MM.1S (cell line): ENCODE measurements around the gene PPA1.

ENCODE experiments used
- EZH2 ChIP-seq: fragments of 300-600 bp; sonication (generic); optimal IDR thresholded peaks from 2 replicates; pipeline ENCODE3; 2017; ENCODE audit warnings: low read depth, mild to moderate bottlenecking, antibody characterized with exemption, low read length, mixed read lengths
- EZH2phosphoT487 ChIP-seq: fragments of 300-600 bp; sonication (generic); IDR thresholded peaks from 2 replicates; pipeline ENCODE4 v1.6.1; 2018; ENCODE audit warnings: antibody characterized with exemption, low read length
- TF ChIP-seq, protein P1 (sequence below): fragments of 300-600 bp; sonication (generic); IDR thresholded peaks from 2 replicates; pipeline ENCODE4 v1.5.1; 2016; ENCODE audit warnings: antibody characterized with exemption, low read length, mixed read lengths

DNA sequence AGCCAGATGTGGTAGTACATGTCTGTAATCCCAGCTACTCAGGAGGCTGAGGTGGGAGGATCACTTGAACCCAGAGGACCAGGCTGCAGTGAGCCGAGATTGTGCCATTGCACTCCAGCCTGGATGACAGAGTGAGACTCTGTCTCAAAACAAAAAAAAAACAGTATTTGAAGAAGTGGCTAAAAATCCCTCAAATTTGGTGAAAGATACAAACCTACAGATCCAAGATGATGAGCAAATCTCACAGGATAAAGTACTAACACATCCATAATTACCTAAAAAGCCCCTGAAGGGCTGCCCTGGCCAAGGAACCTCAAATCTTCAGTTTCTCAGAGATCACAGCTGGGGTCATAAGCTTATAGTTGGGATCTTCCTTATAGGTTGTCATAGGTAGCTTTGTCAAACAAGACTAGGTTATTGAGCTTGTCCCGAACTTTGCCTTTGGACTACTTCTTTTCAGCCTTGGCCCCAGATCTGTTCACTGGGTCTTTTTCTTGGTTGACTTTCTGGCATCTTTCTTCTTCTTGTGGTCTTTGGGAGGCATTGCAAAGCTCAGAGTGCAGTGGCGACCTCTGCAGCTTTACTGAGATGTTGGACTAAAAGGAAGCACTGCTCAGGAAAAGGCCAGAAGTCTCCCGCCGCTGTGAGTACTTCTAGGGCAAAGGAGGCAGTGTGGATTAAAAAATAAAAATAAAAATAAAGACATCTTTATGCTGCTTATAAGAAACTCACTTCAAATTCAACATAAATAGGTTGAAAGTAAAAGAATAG is 34.3 kb downstream of the PPA1 start:
- TF ChIP-seq, protein P1, sequence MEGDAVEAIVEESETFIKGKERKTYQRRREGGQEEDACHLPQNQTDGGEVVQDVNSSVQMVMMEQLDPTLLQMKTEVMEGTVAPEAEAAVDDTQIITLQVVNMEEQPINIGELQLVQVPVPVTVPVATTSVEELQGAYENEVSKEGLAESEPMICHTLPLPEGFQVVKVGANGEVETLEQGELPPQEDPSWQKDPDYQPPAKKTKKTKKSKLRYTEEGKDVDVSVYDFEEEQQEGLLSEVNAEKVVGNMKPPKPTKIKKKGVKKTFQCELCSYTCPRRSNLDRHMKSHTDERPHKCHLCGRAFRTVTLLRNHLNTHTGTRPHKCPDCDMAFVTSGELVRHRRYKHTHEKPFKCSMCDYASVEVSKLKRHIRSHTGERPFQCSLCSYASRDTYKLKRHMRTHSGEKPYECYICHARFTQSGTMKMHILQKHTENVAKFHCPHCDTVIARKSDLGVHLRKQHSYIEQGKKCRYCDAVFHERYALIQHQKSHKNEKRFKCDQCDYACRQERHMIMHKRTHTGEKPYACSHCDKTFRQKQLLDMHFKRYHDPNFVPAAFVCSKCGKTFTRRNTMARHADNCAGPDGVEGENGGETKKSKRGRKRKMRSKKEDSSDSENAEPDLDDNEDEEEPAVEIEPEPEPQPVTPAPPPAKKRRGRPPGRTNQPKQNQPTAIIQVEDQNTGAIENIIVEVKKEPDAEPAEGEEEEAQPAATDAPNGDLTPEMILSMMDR = no peak
- TF ChIP-seq EZH2 = no peak
- TF ChIP-seq EZH2phosphoT487 = no peak
